Endodermal cell (in vitro differentiated cells): Measurements from ENCODE around the gene UPF2. TPM values are rescaled to one million over a fixed set of nuclear protein-coding genes. Genes with fewer than 3 reads are reported as not detected.

Experiments
- DNase-seq: peaks from one replicate; pipeline ENCODE4 v3.0.0-alpha.2; 2017
- H3K27ac ChIP-seq: 2 replicates; pipeline ENCODE4 v1.5.1; 2013; ENCODE audit warnings: mild to moderate bottlenecking, low read depth, low read length, moderate library complexity
- H3K27me3 ChIP-seq: 2 replicates; pipeline ENCODE4 v1.6.1; 2013; ENCODE audit warnings: mild to moderate bottlenecking, low read length, moderate library complexity; ENCODE audit not compliant: insufficient read depth, control insufficient read depth, poor library complexity, severe bottlenecking
- H3K36me3 ChIP-seq: 2 replicates; pipeline ENCODE4 v1.7.0; 2013; ENCODE audit warnings: mild to moderate bottlenecking, low read length, moderate library complexity; ENCODE audit not compliant: control insufficient read depth, insufficient read depth
- H3K4me1 ChIP-seq: one replicate; pipeline ENCODE4 v1.7.0; 2013; ENCODE audit warnings: low read length; ENCODE audit not compliant: control insufficient read depth, insufficient read depth
- H3K4me3 ChIP-seq: 2 replicates; pipeline ENCODE4 v1.5.1; 2013; ENCODE audit warnings: mild to moderate bottlenecking, low read length, moderate library complexity
- H3K9ac ChIP-seq: 2 replicates; pipeline ENCODE4 v1.6.1; 2013; ENCODE audit warnings: mild to moderate bottlenecking, low read length, moderate library complexity; ENCODE audit not compliant: poor library complexity, severe bottlenecking; ENCODE audit errors: extremely low read depth
- H3K9me3 ChIP-seq: 2 replicates; pipeline ENCODE4 v1.6.1; 2013; ENCODE audit warnings: mild to moderate bottlenecking, low read length, moderate library complexity; ENCODE audit not compliant: control insufficient read depth
- H3K27ac Mint-ChIP-seq: 2 replicates; pipeline ENCODE4 v1.8.0; 2020; ENCODE audit warnings: mixed read lengths
- H3K27me3 Mint-ChIP-seq: 2 replicates; pipeline ENCODE4 v1.8.0; 2021; ENCODE audit warnings: mild to moderate bottlenecking, mixed read lengths; ENCODE audit not compliant: insufficient read depth
- H3K36me3 Mint-ChIP-seq: 2 replicates; pipeline ENCODE4 v1.8.0; 2020; ENCODE audit warnings: low read depth, mixed read lengths
- H3K4me1 Mint-ChIP-seq: 2 replicates; pipeline ENCODE4 v1.8.0; 2020; ENCODE audit warnings: mixed read lengths
- H3K4me3 Mint-ChIP-seq: 2 replicates; pipeline ENCODE4 v1.8.0; 2020; ENCODE audit warnings: mild to moderate bottlenecking, moderate library complexity, mixed read lengths
- H3K9me3 Mint-ChIP-seq: 2 replicates; pipeline ENCODE4 v1.8.0; 2020; ENCODE audit warnings: mild to moderate bottlenecking, mixed read lengths
- CTCF ChIP-seq: fragments of 200-600 bp; sonication (generic); conservative IDR thresholded peaks from 2 replicates; pipeline ENCODE4 v1.5.0; 2021; ENCODE audit warnings: antibody characterized with exemption, mild to moderate bottlenecking
- WGBS, 2 experiments: methylation state at CpG; one replicate each; pipeline versions ENCODE4 v1.1.5 to v1.1.7; 2013; ENCODE audit warnings: missing lambda C conversion rate in 2 of 2, mixed read lengths in 1 of 2; ENCODE audit not compliant: insufficient coverage in 1 of 2, insufficient read length in 1 of 2; 5-methylcytosine and 5-hydroxymethylcytosine counted together
- total RNA-seq, 2 donors: library from RNA; stranded (reverse); fragmentation: NEBNext Ultra II Directional in 1 of 2; extraction: Animal tissue kit (Norgen Biotek cat#: 25700) in 1 of 2; gene quantifications; 2 replicates in 1 of 2; 3 replicates in 1 of 2; pipeline ENCODE4 v1.2.1, GENCODE V29; 2021

Gene UPF2
- total RNA-seq, 2 donors from 2014 or later, result 16.8 to 23.4 TPM

GRCh38 chr10:11886851-11887250 is 155.8 kb downstream of the UPF2 start:
- WGBS, 2 experiments, result 88 to 91% methylated on average over 6 to 12 of the region's 12 CpGs
- no peak overlapping the region for H3K27ac Mint-ChIP-seq
- H3K9me3 Mint-ChIP-seq, result no peaks in the 10 kb centered on the region
- H3K36me3 Mint-ChIP-seq, result no peaks in the 10 kb centered on the region
- H3K9ac ChIP-seq, result no peak overlapping the region
- H3K4me1 ChIP-seq, result no peaks in the 10 kb centered on the region
- no peak for TF ChIP-seq CTCF
- H3K36me3 ChIP-seq, result no peaks in the 10 kb centered on the region
- no peaks in the 10 kb centered on the region for H3K4me1 Mint-ChIP-seq
- H3K27me3 ChIP-seq, result no peaks in the 10 kb centered on the region
- no peak for DNase-seq
- no peak overlapping the region for H3K4me3 Mint-ChIP-seq
- H3K9me3 ChIP-seq, result no peaks in the 10 kb centered on the region
- H3K4me3 ChIP-seq, result no peak overlapping the region
- no peaks in the 10 kb centered on the region for H3K27me3 Mint-ChIP-seq
- H3K27ac ChIP-seq, result no peak overlapping the region

GRCh38 chr10:11886138-11886474 is 156.5 kb downstream of the UPF2 start:
- Histone ChIP-seq H3K27me3 (no peaks in the 10 kb centered on the region), H3K4me3 (no peak overlapping the region), H3K9ac (no peak overlapping the region), H3K9me3 (no peaks in the 10 kb centered on the region), H3K4me1 (no peaks in the 10 kb centered on the region), H3K36me3 (no peaks in the 10 kb centered on the region), H3K27ac (no peak overlapping the region)
- no peak for TF ChIP-seq CTCF
- WGBS, 2 experiments, result 87 to 90% methylated on average over 5 to 6 of the region's 6 CpGs
- no peak overlapping the region for H3K27ac Mint-ChIP-seq
- no peaks in the 10 kb centered on the region for H3K9me3 Mint-ChIP-seq
- no peak for DNase-seq
- no peak overlapping the region for H3K4me3 Mint-ChIP-seq
- no peaks in the 10 kb centered on the region for H3K36me3 Mint-ChIP-seq
- no peaks in the 10 kb centered on the region for H3K27me3 Mint-ChIP-seq
- peaks cover 1% of the 10 kb centered on the region for H3K4me1 Mint-ChIP-seq

GRCh38 chr10:11885437-11886137 is 157.0 kb downstream of the UPF2 start:
- Histone ChIP-seq H3K36me3 (no peaks in the 10 kb centered on the region), H3K9me3 (no peaks in the 10 kb centered on the region), H3K9ac (no peak overlapping the region), H3K4me3 (no peak overlapping the region), H3K27ac (no peak overlapping the region), H3K27me3 (no peaks in the 10 kb centered on the region), H3K4me1 (no peaks in the 10 kb centered on the region)
- Mint-ChIP-seq H3K9me3 (no peaks in the 10 kb centered on the region), H3K4me3 (no peak overlapping the region), H3K27ac (no peak overlapping the region), H3K4me1 (peaks cover 1% of the 10 kb centered on the region), H3K36me3 (no peaks in the 10 kb centered on the region), H3K27me3 (peaks cover 2% of the 10 kb centered on the region)
- 90 to 92% methylated on average over 9 to 13 of the region's 13 CpGs for WGBS, 2 experiments
- no peak for DNase-seq
- TF ChIP-seq CTCF, result no peak
